NOMO-1 (cell line): ENCODE data around the gene ASXL2.

Experiments used
- DNase-seq, 2 experiments: peaks; one replicate each; lab custom pipeline; 2025; ENCODE audit not compliant: unreplicated experiment in 2 of 2; lab: John Stamatoyannopoulos, UW

The ASXL2 gene

DNA sequence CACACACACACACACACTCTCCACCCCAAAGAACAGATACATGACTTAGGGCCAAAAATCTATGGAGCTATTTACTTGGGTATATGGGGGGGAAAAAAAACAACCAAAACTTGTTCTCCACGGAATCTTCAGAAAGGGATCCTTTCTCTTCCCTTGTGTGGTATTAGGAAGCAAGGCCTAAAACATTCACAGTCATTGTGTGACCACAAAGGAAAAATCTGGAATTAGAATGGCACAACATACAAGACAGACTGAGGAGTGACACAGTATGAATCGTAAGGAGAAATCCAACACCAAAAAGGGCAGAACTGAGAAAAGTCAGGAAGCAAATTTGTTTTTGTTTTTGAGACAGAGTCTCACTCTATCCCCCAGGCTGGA, 70.3 kb downstream of the ASXL2 start:
- no peak for DNase-seq

DNA sequence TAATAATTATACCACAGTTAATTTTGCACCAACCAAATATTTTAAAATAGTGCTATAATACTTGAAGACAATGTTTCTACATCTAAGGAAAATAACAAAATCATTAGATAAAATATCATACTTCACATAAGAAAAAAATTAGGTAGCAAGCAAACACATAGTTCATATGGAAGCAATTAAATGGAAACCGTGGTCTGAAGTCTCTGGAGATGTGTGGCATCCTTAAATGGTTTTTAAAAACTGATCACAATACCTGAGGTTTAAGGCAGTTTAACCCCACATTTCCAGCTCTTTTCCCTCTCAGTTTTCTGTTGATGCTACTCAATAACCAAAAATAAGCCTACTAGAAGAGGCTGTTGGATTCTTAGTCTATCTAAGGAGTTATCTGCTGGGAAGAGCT, 71.3 kb downstream of the ASXL2 start:
- no peak for DNase-seq

- DNase-seq: peak in 1 of 2 experiments; percentile 12
Observed at GRCh38 chr2:25805987-25806386, 72.3 kb downstream of the ASXL2 start.

DNA sequence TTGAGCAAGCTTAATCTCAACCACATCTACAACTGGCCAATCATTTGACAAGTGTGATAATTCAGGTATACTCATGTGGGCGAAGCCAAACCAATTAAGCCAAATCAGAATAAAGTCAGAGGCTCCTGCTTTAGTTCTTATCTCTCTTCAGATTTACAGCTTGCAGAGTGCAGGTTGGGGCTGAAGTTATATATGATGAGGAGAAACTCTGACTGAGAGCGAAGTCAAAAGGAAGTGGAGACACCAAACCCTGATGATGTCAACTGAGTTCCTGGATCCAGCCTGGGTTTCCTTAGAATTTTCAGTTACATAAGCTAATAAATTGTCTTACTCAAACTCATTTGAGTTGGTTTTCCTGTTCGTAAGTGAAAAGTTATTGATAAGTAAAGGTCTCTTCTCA, 73.9 kb downstream of the ASXL2 start:
- no peak for DNase-seq

DNA sequence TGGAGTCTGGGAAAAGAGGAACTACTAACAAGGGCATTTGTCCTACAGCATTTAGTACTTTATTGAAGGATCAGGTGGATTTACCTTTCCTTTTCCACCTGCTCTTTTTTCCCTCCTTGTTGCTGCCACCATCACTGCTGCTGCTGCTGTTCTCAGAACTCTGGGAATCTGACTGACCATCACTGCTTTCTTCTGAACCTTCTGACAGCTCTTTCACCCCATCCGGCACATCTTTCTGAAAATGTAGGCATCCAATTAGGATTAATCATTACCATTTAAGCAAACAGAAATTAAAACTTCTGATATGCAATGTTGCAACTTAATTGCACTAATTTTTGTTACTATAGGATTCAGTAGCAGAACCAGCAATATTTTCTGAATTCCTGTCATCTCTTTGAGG, 79.0 kb downstream of the ASXL2 start:
- no peak for DNase-seq

DNA sequence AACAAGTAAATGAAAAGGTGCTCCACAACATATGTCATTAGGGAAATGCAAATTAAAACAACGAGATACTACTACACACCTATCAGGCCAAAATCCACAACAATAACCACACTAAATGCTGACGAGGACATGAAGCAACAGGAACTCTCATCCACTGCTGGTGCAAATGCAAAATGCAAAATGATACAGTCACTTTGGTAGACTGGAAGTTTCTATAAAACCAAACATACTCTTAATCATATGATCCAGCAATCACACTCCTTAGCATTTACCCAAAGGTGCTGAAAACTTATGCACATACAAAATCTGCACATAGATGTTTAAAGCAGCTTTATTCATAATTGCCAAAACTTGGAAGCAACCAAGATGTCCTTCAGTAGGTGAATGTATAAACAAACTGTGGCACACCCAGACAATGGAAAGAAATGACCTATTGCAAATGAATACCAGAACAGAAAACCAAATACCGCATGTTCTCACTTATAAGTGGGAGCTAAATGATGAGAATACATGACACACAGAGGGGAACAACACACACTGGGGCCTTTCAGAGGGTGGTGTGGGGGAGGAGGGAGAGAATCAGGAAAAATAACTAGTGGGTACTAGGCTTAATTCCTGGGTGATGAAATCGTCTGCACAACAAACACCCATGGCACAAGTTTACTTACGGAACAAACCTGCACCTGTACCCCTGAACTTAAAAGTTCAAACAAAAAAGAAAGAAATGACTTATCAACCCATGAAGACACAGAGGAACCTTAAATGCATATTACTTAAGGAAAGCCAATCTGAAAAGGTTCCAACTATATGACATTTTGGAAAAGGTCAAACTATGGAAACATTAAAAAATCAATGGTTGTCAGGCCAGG, 80.4 kb downstream of the ASXL2 start:
- DNase-seq: no peak

DNA sequence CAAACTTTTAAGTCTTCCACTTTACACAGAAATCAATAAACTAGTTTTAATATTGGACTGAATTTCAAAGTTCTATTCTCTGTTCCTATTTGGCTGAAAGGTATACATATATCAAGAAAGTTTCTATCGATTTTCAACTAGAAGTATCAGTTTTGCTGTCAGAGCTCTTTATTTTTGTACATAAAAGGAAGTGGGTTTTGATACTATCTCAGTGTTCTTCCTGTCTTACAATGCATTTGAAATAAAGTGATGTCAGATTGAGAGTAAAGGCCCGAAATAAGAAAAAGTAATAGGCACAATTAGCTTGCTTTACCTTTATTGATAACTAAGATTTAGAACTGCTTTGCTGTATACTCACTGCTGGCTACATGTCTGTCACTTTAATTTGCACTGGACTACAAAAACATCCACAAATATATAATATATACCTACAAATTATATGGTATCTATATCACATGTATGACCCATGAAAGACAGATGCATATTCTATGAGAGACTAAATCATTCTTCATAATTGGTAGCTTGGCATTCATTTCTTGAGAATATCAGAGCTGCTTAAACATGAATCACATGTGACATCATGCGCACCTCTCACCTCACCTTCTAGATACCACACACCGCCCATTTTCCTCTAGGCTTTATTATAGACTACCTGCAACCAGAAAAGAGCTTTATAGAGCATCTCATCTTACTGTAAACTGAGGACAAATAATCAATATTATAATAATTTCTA, 83.6 kb downstream of the ASXL2 start:
- DNase-seq: peak in 1 of 2 experiments; percentile 8

GRCh38 chr2:25790074-25790790, 88.1 kb downstream of the ASXL2 start:
- DNase-seq: no peak

DNA sequence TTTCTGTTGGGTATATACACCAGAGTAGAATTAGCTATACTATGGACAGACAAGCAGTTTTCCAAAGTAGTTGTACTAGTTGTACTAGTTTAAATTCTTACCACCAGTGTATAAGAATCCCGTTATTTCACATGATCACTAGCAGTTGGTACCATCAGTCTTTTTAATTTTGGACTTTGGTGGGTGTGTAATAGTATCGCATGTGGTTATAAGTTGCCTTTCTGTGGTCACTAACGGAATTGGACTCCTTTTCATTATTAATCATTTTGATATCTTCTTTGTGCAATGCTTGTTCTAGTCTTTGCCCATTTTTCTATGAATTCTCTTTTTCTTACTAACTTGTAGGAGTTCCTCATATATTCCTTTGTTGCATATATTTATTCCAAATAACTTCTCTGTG, 89.8 kb downstream of the ASXL2 start:
- no peak for DNase-seq

GRCh38 chr2:25787020-25787419, 91.3 kb downstream of the ASXL2 start:
- no peak for DNase-seq

DNA sequence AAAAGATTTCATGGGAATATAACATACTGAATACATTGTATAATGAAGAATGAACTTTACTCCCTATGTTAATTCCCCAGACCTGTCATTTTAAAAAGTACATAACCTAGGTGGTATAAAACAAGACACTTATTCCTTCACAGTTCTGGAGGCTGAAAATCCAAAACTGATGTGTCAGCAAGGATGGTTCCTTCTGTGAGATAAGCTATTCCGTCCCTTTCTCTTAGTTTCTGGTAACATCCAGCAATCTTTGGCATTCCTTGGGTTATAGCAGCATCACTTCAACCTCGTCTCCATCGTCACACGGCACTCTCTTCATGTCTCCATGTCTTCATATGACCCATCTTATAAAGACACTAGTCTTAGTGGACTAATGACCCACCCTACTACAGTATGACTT, 93.9 kb downstream of the ASXL2 start:
- no peak for DNase-seq

GRCh38 chr2:25777077-25777476, 101.2 kb downstream of the ASXL2 start:
- DNase-seq: no peak

DNA sequence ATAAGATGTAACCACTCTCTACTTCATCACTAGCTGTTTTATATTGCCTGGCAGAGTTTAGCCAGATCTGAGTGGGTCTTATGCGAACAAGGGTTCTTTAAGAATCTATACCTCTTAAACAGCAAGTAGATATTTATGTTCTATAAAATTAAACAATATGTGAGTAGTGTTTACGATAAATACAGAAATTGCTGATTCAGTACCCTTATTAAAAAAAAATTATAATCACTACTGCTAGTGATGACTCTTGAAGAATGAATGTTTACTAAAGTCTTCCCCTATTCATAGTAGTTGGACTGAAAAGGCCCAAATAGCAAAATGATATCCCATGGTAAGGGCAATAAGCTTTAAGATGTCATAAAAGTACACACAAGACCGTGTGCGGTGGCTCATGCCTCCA, 106.2 kb downstream of the ASXL2 start:
- no peak for DNase-seq

DNA sequence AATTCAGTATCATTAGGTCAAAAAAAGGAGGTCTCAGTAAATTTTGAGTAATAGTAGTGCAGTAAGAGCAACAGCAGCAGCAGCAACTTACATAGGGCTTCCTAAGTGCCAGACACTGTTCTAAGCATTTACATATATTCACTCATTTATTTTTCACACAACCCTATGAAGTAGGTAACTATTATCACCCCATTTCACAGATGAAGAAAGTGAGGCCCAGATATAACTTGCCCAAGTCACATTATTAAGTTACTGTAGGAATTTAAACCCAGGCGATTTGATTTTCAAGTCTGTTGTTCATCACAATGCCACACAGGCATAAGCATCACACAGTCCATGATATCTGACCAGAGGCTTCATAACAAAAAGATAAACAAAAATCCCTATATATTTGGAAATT, 114.7 kb downstream of the ASXL2 start:
- DNase-seq: no peak

- DNase-seq: no peak
Observed at GRCh38 chr2:25760297-25760696, 118.0 kb downstream of the ASXL2 start.

DNA sequence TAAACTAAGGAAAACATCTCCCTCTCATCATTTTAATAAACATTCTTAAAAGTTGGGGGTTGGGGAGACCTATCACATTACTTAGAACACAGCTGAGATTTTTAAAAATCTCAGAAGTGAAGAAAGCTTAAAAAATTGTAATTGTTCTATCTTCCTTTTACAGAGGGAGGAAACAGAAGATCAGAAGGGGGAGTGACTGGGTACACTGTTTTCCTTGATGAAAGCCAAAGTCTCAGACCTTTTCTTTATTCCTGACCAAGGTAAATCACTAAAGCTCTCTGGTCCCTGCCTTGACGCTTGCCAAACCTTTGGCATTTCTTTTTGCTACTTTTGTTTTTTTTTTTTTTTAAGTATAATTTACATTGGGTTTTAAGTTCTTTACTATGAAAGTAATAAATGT, 119.9 kb downstream of the ASXL2 start:
- DNase-seq: no peak

GRCh38 chr2:25757906-25758305, 120.4 kb downstream of the ASXL2 start:
- DNase-seq: no peak

GRCh38 chr2:25756536-25756935, 121.8 kb downstream of the ASXL2 start:
- peak; percentile 70 to 94 for DNase-seq

DNA sequence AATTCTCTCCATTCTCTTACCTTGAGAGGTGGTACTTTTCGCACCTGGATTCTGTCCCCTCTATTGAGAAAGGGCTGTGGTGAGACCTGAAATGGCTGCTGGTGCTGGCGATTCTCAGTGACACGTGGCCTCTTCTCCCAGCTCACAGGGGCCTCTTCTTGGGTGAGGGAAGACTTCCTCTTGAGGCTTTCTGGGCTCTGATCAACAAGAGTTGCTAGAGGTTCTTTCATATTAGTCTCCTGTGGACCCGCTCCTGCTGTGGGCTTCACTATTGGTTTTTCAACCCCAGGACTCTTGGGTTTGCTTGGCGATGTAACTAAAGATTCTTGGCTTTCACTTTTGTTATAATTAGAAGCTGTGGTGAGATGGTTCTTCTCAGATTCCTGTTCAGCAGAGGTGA, 128.6 kb downstream of the ASXL2 start:
- DNase-seq: no peak

GRCh38 chr2:25744055-25744454, 134.2 kb downstream of the ASXL2 start:
- no peak for DNase-seq

DNA sequence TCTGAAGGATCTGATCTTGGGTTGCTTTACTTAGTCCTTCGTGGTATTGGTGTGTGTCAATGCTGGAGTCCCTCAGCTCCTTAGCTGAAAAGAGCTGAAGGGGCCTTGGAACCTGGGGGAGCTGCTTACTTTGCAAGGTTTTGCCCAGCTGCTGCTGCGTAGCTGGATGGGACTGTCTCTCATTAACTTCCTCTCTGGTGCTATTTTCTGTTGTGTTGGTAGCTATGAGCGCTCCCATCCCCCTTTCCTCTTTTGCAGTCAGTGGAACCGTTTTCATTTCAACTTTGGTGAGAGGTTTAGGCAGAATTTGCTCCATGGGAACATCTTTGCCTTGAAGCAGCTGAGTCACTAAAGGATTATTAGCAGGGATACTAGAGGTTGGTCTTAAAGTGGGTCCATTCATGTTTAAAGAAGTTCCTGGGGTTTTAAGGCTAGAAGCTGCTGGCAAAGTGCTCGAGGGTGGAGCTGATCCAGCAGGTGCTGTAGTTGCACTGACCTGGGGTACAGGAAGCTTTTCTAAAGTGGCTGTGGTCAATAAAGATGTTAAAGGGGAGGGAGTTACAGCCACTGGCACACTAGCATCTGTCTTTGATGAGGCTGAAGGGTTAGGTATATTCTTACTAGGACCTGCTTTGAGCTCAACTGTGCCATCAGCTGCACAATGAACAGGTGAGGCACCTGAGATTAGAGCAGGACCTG, 135.0 kb downstream of the ASXL2 start:
- peak; percentile 83 to 94 for DNase-seq
